Activated effector memory CD4-positive, alpha-beta T cell treated with anti-CD3 and anti-CD28 coated beads, Interleukin-2, amount 50 U/mL, for 16 hours (primary cell): ENCODE results near the gene CDC42EP3.

Experiments
- DNase-seq: peaks from one replicate; pipeline ENCODE4 v3.0.0-alpha.2; 2020

The CDC42EP3 gene

DNA sequence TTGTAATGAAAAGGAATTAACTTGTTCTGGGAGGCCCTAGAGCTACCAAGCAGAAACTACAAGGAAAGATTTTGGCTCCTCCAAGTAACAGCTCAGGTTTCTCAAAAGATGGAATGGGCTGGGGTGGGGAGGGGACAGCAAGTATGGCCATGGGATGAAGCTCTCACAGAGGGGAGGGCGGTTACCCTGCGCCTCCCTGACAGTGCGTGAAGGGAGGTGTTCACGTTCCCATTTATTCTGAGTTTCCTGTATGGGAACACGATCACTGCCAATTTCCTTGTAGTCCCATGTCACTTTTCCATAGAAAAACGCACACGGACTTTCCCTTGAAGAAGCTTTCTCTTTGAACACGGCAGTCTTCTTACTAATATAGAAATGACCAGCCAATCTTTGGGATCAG lies 17.0 kb downstream of the CDC42EP3 start:
- no peak for DNase-seq

GRCh38 chr2:37653805-37654378 lies 17.6 kb downstream of the CDC42EP3 start:
- peak; percentile 74 for DNase-seq

DNA sequence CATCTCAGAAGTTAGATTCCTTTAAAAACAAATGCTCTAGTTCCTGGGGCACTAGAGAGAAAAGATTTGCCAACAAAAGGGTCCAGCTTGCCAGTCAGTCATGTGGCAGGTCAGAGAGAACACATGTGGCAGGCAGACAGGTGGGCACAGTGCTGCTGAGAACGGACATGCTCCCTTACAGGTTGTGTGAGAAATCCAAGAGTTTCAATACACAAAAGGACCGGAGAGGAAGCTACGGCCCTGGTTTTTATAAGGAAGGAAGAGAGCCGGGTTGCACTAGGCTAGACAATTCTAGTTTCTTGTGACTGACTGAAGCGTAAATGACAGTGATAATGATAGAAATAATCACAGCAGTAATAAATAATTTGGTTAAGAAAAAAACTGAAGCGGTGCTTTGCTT lies 18.3 kb downstream of the CDC42EP3 start:
- no peak for DNase-seq

- DNase-seq: no peak
Measured at GRCh38 chr2:37652199-37652640, 19.2 kb downstream of the CDC42EP3 start.

GRCh38 chr2:37650548-37651093 lies 20.8 kb downstream of the CDC42EP3 start:
- DNase-seq: no peak

DNA sequence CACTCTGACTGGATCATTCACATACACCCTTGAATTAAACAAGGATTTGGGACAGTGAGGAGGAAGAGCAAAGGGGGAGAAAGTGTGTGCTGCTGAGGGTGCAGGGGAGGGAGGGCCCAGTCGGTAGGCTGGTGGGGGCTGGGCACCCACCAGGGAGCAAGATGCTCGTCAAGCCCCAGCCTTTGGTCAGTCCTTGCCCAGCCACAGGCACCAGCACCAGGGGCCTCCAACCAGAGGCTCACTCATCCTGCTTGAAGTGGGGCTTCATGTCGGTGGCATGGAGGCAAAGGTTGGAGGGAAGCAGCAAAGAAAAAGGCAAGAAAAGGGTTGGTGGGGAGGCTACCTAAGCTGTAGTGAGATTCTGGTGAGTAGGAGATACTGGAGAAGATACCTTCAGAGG lies 21.9 kb downstream of the CDC42EP3 start:
- no peak for DNase-seq

DNA sequence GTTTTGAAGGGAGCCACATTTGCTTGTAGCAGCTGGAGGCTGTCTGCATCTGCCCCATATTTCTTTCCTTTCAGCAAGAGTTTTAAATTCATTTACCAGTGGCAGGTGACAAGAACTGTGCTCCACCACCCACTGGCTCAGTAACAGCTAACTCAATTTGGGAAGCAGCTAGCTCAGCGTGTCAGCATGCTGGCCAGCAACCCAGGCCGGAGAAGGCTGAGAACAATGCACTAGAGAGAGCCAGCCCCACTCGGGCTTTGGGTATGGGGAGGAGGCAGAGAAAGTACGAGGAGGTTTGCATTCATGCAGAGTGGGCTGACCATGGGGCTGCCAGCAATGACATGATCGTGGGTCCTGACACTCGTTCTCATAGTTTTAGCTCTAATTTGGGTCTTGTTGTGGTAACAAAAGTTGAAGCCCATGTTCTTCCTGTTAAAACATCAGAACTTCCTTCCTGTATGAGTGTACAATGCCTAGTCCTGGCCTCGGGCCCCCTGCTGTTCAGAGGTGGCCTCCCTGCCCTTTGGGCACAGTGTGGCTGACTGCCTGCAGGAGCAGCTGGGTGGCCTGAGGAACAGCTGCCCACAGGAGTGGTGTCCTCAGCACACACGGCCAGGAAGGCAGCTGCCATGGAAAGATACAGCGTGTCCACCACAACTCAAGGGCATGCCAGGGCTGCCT lies 23.0 kb downstream of the CDC42EP3 start:
- peak; percentile 79 for DNase-seq

- DNase-seq: no peak
Measured at GRCh38 chr2:37647971-37648330, 23.5 kb downstream of the CDC42EP3 start.

DNA sequence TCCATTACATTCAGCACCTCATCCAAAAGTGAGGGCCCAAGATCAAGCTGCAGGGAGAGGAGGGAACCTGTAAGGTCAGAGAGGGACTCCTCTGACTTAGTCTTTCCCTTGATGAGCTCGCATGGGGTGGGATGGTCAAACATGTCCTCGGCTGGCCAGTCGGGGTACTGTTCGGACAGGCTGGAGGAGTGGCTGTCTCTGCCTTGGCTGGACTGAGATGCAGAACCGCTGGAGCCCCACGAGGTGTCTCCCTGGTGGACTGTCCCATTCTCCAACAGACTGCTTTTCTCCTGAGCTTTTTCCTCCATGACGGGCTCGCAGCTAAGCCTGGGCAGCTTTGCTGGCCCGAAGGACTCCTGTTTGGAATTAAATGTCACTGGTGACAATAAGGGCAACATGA lies 25.6 kb downstream of the CDC42EP3 start:
- DNase-seq: no peak

GRCh38 chr2:37645362-37645761 lies 26.1 kb downstream of the CDC42EP3 start:
- DNase-seq: no peak

DNA sequence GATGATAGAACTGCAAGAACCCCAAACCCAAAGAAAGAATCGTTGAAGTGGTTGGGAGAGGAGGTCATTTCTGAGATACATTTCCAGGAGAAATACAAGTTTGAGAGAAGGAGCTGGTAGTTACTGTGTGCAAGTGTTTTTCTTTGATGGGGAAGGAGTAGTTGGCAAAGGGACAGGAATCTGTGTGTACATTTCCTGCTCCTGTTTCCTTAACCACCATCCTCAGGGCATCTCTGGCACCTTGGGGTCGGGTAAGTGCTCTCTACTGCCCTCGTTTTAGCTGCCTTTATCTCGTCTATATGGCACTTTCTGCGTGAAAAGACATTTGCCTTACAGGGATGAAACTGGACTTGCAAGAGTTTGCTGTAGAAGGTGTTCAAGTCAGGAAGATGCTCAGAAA lies 27.3 kb downstream of the CDC42EP3 start:
- DNase-seq: no peak

DNA sequence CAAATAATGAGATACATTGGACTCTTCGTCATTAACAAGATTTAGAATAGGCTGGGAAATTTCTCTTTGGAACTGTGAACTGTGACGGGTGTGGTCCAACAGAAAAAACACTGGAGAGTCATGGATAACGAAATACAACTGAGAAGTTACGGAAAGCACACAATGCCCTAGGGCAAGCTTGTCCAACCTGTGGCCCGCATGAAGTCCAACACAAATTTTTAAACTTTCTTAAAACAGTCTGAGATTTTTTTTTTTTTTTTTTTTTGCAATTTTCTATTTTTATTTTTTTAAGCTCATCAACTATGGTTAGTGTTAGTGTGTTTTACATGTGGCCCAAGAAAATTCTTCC lies 27.7 kb downstream of the CDC42EP3 start:
- no peak for DNase-seq

GRCh38 chr2:37642907-37643729 lies 28.3 kb downstream of the CDC42EP3 start:
- no peak for DNase-seq

GRCh38 chr2:37641582-37642171 lies 29.8 kb downstream of the CDC42EP3 start:
- DNase-seq: no peak

DNA sequence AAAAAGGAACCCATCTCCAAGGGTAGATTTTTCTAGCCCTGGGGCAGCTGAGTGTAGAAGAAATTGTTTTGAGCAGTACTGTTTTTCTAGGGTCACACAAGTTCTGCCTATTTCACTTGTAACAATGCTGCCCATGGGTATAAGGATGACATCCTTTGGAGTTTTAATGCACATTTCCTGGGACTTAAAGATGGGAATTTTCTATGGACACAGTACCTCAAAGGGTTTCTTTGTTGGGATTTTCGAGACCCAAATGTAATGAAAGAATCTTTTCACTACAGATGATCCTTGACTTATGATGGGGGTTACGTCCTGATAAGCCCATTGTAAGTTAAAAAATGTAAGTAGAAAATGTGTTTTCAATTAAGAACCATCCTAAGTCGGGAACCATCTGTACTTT lies 31.8 kb downstream of the CDC42EP3 start:
- no peak for DNase-seq

GRCh38 chr2:37638973-37639372 lies 32.5 kb downstream of the CDC42EP3 start:
- DNase-seq: no peak

DNA sequence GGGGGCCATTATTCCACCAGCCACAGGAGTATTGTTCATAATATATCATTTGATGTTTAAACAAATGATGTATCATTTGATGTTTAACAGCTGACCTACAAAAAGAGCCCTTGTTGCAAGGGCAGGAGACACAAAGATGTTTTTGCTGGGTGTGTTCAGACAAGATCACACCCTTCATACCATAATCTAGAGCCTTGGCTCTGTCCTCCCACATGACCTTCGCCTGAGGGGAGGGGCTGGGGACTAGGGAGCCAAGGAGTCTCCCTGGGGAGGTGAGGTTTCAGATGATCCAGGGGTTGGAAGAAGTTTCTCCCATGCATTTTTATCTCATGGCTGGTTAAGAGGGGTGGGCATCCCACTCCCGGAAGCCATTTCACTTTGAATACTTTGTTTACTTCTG lies 33.5 kb downstream of the CDC42EP3 start:
- no peak for DNase-seq

DNA sequence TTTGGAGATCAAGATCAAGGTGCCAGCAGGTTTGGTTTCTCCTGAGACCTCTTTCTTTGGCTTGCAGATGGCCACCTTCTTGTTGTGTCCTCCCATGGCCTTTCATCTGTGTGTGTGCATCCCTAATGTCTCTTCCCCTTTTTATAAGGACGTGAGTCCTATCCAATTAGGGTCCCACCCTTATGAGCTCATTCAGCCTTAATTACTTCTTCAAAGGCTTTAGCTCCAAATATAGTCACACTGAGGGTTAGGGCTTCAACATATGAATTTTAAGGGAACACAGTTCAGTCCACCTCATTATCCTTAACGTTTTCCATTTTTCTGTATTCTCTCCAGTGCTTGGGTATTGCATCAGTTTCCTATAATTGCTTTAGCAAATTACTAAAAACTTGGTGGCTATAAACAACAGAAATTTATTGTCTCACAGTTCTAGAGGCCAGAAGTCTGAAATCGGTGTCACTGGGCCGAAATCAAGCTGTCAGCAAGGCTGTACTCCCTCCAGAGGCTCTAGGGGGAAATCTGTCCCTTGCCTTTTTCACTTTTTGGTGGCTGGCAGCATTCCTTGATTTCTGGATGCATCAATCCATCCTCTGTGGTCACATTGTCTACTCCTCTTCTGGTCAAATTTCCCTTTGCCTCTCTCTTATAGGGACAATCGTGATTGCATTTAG lies 34.1 kb downstream of the CDC42EP3 start:
- no peak for DNase-seq

GRCh38 chr2:37636381-37637066 lies 34.9 kb downstream of the CDC42EP3 start:
- DNase-seq: no peak

GRCh38 chr2:37635504-37636380 lies 35.7 kb downstream of the CDC42EP3 start:
- peak; percentile 88 for DNase-seq

GRCh38 chr2:37634914-37635503 lies 36.4 kb downstream of the CDC42EP3 start:
- DNase-seq: no peak
